Endometrium (tissue), 2 donors: ENCODE measurements around the gene SNX21.

Source experiments
- FAIRE-seq: peaks from 2 replicates; lab custom pipeline; 2012; peaks lifted over from hg19 to GRCh38; lab: Jason Lieb, UNC
- donor health status: control.
- donor health status: control.

Gene SNX21

DNA sequence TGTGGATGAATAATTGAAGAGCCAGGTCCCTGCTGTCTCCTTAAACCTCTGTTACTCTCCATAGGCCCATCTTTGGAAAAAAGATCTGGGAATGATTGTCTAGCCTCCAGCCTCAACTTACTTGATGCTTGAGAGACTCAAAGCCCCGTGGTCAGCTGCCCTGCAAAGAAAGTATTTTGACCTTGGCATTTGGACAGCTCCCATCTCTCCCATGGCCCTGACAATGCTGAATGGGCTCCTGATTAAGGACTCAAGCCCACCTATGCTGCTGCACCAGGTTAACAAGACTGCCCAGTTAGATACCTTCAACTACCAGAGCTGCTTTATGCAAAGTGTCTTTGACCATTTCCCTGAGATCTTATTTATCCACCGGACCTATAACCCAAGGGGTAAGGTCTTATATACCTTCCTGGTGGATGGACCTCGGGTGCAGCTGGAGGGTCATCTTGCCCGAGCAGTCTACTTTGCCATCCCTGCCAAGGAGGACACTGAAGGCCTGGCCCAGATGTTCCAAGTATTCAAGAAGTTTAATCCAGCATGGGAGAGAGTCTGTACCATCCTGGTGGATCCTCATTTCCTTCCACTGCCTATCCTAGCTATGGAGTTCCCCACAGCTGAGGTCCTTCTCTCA lies 49.0 kb downstream of the SNX21 start:
- FAIRE-seq, result no peak

DNA sequence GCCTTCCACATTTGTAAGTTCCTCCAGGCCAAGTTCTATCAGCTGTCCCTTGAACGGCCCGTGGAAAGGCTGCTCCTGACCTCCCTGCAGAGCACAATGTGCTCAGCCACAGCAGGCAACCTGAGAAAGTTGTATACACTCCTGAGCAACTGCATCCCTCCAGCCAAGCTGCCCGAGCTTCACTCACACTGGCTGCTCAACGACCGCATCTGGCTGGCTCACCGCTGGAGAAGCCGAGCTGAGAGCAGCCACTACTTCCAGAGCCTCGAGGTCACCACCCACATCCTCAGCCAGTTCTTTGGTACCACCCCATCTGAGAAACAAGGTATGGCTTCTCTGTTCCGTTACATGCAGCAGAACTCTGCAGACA lies 49.5 kb downstream of the SNX21 start:
- FAIRE-seq, result no peak

DNA sequence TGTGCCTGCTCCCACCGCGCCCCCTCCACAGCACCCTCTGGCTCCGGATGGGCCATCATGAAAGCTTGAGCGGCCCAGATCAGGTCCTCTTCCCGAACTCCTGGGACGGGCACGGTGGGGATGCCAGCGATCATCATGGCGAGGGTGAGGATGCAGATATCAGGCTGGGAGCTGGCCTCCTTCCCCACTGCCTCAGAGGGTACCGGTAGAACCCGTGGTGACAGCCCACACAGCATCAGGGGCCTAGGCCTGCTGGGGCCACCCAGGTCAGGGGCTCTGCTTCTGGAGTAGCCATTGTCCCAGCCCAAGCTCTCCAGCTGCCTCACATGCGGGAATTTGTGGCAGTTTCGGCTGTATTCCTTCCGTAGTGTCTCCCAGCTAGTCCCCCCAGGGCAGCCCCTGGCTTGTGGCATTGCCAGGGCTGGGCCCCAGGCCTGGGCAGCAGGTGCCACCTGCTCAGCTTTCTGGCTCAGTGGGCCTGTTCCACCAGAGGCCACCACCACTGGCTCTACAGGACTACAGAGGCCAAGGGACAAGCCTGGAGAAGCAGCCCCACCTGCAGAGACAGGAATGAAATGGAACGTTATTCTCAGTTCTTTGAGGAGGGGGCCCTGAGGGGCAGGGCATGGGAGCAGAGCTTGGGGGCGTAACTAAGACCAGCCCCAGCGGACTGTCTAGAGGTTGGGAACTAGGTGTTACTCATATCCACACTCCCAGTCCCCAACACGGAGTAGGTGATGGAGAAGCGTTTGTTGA lies 53.2 kb downstream of the SNX21 start:
- FAIRE-seq, result no peak

DNA sequence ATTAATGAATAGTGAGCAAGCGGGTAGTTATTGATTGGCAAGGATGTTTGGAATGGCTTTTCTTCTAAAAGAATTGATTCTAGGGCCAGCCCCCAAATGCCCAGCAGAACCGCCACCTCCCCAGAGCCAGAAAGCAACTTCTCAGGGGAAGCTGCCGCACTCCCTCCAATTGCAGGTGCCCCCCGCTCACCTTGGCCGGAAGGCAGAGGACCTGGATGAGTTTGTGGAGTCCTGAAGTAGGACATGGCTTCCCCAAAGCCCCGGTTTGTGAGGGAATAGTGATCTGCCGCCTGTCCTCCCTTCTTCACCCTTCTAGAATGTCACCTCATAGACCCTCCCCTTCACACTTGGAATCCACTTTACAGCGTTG lies 53.7 kb downstream of the SNX21 start, which contains the start of gene SPATA25:
Gene SPATA25, minus strand, starts transcription at position 277 of the 370 bp plus-strand sequence. Its CDS starts 32 bp downstream, at position 245.
- FAIRE-seq, result no peak

DNA sequence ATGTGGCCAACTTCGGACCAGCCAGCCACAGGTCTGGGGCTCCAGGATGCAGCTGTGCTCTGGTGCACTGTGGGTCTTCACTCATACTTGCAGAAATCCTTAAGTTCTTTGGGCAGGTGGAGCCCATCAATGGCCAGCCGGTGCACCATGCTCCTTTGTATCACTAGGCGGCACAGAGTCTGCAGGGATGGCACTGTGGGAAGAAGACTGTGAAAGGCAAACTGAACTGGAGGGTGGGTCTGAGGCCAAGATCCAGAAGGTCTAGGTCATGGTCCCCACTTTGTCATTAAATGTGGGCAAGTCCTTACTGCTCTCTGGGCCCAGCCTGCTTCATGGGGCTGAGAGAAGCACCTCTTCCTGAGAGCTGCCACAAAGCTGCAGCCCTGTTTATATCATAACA lies 55.1 kb downstream of the SNX21 start:
- FAIRE-seq, result no peak

DNA sequence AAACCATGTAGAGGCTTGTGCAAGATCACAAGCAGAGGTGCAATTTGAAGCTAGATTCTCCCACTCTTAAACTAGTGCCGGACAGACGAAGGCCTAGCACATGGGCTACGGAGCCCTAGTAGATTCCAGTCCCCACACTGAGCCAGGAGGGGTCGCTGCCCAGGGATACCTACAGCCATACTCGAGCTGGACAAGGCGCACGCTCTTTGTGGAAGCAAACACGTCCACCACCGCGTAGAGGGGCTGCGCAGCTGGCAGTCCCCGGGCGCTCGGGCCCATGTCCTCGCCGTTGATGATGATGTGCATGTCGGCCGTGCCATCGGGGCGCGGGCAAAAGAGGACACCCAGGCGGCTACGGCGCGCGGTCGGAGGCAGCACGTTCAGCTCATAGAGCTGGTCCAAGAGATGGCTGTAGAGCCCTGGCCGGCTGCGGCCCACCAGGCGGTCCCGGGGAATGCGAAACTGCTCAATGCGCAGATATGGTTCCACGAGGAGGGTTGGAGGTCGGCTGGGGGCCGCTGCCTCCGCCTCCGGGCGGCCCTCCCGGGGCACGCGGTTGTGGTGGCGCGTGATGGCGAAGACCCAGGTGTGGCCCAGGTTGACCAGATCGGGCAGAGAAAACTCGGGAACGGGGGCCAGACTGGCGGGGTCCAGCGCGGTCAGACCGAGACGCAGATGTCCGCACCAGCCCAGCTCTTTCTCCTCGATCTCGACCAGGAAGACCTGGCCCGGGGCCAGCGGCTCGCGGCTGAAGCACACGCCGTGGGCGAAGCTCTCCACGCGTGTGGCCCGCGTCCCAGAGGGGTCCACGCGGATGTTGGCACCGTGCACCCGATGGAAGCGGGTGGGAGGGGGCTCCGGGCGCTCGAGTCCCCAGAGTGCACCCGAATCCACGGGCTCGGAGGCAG lies 56.7 kb downstream of the SNX21 start:
- FAIRE-seq, result no peak

DNA sequence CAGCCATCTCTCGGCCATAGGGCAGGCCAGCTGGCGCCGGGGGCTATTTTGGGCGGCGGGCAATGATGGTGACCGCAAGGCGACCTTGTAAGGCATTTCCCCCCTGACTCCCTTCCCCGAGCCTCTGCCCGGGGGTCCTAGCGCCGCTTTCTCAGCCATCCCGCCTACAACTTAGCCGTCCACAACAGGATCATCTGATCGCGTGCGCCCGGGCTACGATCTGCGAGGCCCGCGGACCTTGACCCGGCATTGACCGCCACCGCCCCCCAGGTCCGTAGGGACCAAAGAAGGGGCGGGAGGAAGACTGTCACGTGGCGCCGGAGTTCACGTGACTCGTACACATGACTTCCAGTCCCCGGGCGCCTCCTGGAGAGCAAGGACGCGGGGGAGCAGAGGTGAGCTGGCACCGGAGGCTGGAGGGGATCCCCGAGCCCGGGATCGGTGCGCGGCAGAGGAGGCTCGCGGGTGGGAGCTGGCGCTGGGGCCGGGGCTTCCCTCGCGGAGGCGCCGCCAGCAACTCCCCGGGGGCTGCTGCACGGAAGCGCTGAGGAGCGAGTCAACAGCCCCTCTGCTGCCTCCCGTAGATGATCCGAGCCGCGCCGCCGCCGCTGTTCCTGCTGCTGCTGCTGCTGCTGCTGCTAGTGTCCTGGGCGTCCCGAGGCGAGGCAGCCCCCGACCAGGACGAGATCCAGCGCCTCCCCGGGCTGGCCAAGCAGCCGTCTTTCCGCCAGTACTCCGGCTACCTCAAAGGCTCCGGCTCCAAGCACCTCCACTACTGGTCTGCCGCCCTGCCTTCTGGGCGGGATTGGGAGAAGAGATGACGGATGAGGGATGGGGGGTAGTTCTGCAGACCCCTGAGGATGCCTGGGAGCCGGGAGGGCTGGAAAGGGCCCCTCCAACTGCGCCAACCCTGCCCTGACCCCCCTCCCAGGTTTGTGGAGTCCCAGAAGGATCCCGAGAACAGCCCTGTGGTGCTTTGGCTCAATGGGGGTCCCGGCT lies 57.7 kb downstream of the SNX21 start, which contains the start of the genes CTSA and NEURL2:
Gene CTSA, plus strand, starts transcription at position 351 of the 999 bp plus-strand sequence. Its CDS starts 234 bp downstream, at position 585.
Gene NEURL2, minus strand, starts transcription at position 224 of the 999 bp plus-strand sequence. Its CDS starts 217 bp downstream, at position 7.
- FAIRE-seq, result no peak

DNA sequence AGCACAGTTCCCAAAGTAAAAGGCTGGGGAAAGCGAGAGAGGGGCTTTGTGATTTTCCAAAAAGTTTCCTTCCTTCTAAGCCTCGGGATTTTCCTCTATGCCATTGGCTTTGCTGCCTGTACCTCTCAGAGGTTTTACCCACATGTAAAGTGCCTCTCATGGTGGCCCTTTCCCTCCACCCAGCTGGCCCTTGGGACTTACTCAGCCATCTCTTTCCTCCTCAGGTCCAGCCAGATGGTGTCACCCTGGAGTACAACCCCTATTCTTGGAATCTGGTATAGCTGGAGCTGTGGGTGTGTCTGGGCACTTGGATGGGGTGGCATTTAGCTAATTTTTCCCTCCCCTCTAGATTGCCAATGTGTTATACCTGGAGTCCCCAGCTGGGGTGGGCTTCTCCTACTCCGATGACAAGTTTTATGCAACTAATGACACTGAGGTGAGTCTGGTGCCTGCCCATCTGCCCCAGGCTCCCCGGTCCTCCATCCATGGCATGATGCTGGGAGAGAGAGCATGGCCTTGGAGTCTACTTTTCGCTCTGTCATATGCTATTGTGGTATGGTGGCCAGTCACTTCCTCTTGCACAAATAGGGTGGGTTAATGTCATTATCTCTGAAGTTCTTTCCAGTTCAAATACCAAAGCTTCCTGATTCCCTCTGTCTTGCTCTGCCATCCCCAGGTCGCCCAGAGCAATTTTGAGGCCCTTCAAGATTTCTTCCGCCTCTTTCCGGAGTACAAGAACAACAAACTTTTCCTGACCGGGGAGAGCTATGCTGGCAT lies 58.6 kb downstream of the SNX21 start:
- no peak for FAIRE-seq
